AG04449 (cell line): ENCODE measurements around the gene ADPRS.

ENCODE experiments used
- CTCF ChIA-PET: fragments of 350-600 bp; formaldehyde crosslinking; extraction: SDS; loops from one replicate; lab custom pipeline; 2021; ENCODE audit warnings: antibody characterized with exemption; lab: Yijun Ruan, JAX
- POLR2A ChIA-PET: fragments of 400-600, 350-600 bp; formaldehyde crosslinking; extraction: SDS; loops from one replicate; lab custom pipeline; 2020; ENCODE audit warnings: antibody characterized with exemption, inconsistent platforms; lab: Yijun Ruan, JAX
- DNase-seq: peaks from one replicate; pipeline ENCODE4 v3.0.0-alpha.2; 2010; ENCODE audit warnings: low read depth, low spot score
- H3K4me3 ChIP-seq: 2 replicates; pipeline ENCODE4 v1.5.1; 2011; ENCODE audit warnings: low read depth, mild to moderate bottlenecking, control low read depth, low read length
- TF ChIP-seq, protein P1 (sequence below): IDR thresholded peaks from one replicate; pipeline ENCODE4 v1.5.1; 2011; ENCODE audit warnings: mild to moderate bottlenecking, moderate library complexity, low read length, control low read depth, inconsistent platforms; ENCODE audit not compliant: insufficient read depth; ENCODE audit errors: missing control alignments

Gene ADPRS

DNA sequence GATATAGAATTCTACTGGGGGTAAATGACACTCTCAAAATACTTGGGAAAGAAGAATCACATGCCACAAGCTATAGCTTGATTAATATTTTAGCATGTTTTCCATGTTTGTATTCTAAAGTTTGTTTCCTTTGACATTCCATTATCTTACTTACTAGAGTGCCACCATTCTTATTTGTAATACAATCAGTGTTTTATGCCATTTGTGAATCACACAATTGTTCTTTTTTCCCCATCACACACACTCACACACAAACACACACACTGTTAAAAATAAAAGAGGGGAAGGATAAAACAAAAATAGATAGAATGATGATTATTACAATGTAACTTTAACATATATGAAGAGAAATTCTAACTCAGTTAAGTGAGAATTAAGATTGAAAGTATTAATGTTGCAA is 20.8 kb upstream of the ADPRS start:
- CTCF ChIA-PET = interaction anchor here (1.1 kb wide), 1 partner anchor 17 kb away, joined by 3 read pairs; no protein-coding TSS in a partner anchor
- no peak overlapping the region for H3K4me3 ChIP-seq
- TF ChIP-seq, protein P1, sequence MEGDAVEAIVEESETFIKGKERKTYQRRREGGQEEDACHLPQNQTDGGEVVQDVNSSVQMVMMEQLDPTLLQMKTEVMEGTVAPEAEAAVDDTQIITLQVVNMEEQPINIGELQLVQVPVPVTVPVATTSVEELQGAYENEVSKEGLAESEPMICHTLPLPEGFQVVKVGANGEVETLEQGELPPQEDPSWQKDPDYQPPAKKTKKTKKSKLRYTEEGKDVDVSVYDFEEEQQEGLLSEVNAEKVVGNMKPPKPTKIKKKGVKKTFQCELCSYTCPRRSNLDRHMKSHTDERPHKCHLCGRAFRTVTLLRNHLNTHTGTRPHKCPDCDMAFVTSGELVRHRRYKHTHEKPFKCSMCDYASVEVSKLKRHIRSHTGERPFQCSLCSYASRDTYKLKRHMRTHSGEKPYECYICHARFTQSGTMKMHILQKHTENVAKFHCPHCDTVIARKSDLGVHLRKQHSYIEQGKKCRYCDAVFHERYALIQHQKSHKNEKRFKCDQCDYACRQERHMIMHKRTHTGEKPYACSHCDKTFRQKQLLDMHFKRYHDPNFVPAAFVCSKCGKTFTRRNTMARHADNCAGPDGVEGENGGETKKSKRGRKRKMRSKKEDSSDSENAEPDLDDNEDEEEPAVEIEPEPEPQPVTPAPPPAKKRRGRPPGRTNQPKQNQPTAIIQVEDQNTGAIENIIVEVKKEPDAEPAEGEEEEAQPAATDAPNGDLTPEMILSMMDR = no peak
- POLR2A ChIA-PET = no interaction called here
- no peak for DNase-seq

DNA sequence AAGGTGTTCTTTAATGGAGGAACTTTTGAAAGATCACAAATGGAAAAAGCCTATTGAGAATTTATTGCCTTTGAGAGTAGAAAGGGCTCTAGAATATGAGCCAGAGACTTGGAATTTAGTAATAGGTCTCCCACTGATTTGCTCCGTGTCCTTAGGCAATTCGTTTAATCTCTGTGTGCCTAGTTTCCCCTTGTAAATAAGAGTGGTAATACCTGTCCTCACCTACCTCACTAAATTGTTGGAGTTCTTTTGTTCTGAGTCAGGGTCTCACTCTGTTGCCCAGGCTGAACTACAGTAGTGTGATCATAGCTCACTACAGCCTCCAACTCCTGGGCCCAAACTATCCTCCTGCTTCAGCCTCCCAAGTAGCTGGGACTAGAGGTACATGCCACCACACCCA is 19.8 kb upstream of the ADPRS start:
- H3K4me3 ChIP-seq = no peak overlapping the region
- TF ChIP-seq, protein P1 = no peak
- CTCF ChIA-PET = interaction anchor here (1.1 to 1.4 kb wide), 2 partner anchors 16 to 18 kb away, joined by 3 to 4 read pairs; no protein-coding TSS in a partner anchor
- DNase-seq = no peak
- POLR2A ChIA-PET = no interaction called here

- no peak overlapping the region for H3K4me3 ChIP-seq
- no peak for DNase-seq
- TF ChIP-seq, protein P1 = no peak
- ChIA-PET POLR2A (no interaction called here), CTCF (no interaction called here)
These were observed 18.3 kb upstream of the ADPRS start for GRCh38 chr1:36070349-36070748.

- ChIA-PET POLR2A (no interaction called here), CTCF (no interaction called here)
- H3K4me3 ChIP-seq = no peak overlapping the region
- DNase-seq = no peak
- TF ChIP-seq, protein P1 = no peak
These were observed 11.6 kb upstream of the ADPRS start for GRCh38 chr1:36076979-36077573.

- DNase-seq = no peak
- ChIA-PET POLR2A (no interaction called here), CTCF (no interaction called here)
- no peak overlapping the region for H3K4me3 ChIP-seq
- TF ChIP-seq, protein P1 = no peak
These were observed 8.5 kb upstream of the ADPRS start for GRCh38 chr1:36080236-36080635.

DNA sequence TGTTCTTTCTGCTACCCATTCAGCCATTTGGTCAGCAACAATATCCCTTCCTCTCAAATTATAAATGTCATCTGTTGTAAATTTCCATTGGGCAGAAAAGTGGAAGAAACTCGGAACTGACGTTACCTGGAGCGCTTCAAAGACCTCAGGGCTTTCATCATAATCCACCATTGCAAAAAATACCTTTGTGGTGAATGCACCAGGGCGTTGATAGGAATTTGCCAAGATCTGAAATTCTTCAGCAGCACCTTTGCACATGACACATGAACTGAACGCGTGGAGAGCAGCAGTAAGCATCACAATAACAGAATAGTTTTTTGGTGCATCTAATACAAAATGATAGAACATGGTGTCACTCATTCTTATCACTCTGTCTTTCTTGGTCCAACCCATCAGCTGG is 7.9 kb upstream of the ADPRS start:
- TF ChIP-seq, protein P1 = no peak
- CTCF ChIA-PET = no interaction called here
- POLR2A ChIA-PET = no interaction called here
- no peak overlapping the region for H3K4me3 ChIP-seq
- DNase-seq = no peak
